Activated gamma-delta T cell treated with anti-CD3 and anti-CD28 coated beads, Interleukin-2, amount 50 U/mL, for 16 hours (primary cell): Measurements from ENCODE around the gene GIPR.
"Not testable (repeated sequence)": the region's sequence is repeated elsewhere in the genome, so short reads cannot be mapped to it uniquely, and the experiment has no call there.

ENCODE experiments used
- DNase-seq: peaks from one replicate; pipeline ENCODE4 v3.0.0-alpha.2; 2020; ENCODE audit warnings: low read depth

GIPR gene, protein sequence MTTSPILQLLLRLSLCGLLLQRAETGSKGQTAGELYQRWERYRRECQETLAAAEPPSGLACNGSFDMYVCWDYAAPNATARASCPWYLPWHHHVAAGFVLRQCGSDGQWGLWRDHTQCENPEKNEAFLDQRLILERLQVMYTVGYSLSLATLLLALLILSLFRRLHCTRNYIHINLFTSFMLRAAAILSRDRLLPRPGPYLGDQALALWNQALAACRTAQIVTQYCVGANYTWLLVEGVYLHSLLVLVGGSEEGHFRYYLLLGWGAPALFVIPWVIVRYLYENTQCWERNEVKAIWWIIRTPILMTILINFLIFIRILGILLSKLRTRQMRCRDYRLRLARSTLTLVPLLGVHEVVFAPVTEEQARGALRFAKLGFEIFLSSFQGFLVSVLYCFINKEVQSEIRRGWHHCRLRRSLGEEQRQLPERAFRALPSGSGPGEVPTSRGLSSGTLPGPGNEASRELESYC

DNA sequence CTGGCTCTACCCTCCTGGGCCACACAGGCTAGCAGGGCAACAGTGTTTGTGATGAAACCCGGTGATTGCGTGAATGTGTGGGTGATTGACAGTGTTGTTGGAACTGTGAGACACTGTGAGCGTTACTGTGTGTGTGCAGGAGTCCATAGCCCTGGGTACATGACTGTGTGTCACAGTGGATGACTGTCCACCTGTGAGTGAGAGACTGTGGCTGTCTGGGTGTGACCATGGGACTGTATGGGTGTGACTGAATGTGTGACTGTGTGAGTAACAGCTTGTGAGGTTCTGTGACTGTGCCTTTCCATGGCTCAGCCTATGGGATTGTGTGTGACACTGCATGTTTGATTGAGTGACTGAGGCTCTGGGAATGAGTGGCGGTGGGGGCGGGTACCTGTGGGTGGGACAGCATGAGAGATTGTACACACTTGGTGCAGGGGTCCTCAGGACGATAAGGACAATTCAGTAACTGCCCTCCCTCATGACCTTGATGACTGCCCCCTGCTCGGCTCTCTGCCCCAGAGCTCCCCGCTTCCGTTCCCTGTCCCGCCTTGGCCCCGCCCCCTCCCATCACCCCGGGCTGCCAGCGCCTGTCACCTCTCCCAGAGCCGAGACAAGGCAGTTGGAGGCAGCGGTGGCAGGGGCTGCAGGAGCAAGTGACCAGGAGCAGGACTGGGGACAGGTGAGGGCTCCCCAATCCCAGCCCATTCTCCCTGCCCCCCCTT, at the start of gene GIPR:
Gene GIPR, plus strand, starts transcription at position 602 of the 722 bp plus-strand sequence. CDS start 1,300 bp downstream, outside the sequence.
- DNase-seq: peak; percentile 26

DNA sequence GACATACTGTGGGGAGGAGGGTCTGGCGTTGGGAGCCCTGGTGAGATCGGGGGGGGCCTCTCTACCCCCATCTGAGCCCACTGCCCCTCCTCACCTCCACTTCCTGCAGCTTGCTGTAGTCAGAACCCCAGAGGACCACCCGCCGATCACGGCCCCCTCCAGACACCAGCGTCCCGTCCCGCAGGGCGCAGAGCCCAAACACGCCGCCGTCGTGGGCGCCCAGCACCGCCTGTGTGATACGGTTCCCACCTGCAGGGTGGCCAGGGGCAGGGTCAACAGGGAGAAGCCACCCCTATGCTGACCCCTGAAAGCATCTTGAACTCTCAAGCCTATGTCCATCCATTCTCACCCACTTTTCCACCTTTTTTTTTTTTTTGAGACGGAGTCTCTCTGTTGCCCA, 46.6 kb upstream of the GIPR start:
- no peak for DNase-seq

DNA sequence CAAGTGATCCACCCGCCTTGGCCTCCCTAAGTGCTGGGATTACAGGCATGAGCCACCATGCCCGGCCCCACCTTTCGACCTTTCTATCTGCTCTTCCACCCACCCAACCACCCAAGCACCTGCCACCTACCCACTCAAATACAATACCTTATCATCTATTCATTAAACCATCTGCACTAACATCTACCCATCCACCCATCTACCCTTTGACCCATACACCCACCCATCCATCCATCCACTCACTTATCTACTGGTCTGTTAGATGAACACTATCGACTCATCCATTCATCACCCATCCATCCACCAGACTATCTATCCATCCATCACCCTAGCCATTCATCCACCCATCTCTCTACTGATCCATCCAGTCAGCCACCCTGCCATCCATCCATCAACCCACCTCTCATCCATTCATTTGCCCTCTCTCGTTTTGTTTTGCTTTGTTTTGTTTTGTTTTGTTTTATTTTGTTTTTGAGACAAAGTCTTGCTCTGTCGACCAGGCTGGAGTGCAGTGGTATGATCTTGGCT, 46.0 kb upstream of the GIPR start:
- no peak for DNase-seq

DNA sequence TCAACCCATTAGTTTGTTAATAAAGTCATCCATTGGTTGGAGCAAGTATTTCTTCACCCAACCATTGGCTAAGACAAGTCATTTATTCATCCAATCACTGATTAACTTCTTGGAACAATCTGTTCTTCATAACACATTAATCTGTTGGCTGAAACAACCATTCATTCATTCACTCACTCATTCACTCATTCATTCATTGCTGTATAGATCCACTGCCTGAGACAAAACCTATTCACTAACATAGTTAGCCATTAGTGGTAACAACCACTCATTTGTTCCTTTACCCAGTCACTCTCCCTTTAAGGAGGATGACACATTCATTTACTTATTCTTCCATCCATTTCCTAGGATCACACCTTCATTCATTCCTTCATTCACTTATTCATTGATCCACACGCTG, 44.0 kb upstream of the GIPR start:
- DNase-seq: no peak

DNA sequence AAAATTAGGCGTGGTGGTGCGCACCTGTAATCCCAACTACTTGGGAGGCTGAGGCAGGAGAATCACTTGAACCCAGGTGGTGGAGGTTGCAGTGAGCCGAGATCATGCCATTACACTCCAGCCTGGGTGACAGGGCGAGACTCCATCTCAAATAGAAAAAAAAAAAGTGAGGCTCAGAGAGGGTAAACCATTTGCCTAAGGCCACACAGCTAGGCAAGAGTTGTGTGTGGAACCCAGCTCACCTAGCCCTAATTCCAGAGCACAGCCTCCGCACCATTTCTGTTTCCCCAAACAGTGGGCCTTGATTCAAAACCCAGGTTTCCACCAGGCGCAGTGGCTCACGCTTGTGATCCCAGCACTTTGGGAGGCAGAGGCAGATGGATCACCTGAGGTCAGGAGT, 39.8 kb upstream of the GIPR start:
- DNase-seq: not testable (repeated sequence)

DNA sequence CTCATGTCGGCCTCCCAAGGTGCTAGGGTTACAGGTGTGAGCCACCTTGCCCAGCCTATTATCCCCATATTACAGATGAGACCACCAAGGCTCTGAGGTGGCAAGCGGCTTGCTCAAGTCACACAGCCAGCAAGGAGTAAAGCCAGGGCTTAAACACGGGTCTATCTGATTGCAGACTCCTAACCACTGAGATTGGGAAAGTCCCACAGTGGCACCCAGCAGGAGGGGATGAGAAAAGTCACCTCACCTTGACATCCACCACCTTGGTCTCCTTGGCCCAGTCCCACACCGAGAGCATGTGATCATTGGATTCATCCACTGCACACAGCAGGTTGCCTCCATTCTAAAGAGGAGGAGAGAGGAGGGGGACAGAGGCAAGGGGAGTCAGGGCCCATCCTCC, 38.3 kb upstream of the GIPR start:
- DNase-seq: no peak

DNA sequence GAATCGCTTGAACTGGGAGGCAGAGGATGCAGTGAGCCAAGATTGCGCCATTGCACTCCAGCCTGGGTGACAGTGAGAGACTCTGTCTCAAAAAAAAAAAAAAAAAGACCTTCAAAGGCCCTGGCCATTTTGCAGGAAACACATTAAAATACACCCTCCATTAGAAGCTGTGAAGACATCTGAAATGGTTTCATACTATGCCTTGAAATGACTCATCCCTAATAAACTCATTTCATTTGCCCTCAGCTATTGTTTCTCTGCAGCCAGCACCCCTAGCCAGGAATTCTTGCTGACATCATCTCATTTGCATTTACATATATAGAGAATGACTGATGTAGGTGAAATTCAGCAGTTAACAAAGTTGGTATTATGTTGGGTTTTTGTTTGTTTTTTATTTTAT, 37.6 kb upstream of the GIPR start:
- no peak for DNase-seq

DNA sequence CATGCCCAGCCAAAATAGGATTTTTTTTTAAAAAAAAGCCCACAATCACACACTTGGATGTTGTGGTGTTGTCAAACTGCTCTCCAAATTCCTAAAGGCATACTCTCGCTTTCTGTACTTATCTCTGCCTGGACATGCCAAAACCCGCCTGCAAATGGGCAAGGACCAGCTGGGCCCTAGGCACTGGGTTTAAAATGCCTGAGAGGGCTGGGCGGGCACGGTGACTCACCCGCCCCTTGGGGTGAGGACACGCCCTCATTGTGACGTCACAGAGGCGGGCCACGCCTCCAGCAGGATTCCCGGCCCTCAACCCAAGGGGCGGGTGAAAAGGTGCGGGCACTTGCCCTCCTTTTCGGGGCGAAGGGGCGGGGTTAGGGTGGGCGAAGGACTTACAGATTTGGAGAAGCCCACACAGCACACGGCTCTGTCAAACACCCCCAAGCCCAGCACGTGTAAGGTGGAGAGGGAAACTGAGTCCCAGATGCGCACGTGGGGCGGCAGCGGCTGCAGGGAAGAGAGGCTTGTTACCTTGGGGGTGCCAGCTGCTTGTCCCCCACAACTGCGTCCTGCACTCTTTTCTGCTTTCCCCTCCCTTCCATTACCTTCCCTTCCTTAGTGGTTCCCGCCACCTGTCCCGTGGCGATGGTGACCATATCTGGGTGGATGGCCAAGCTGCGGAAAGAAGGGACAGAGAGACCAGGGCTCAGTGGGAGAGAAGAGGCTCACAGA, 35.4 kb upstream of the GIPR start:
- DNase-seq: no peak

DNA sequence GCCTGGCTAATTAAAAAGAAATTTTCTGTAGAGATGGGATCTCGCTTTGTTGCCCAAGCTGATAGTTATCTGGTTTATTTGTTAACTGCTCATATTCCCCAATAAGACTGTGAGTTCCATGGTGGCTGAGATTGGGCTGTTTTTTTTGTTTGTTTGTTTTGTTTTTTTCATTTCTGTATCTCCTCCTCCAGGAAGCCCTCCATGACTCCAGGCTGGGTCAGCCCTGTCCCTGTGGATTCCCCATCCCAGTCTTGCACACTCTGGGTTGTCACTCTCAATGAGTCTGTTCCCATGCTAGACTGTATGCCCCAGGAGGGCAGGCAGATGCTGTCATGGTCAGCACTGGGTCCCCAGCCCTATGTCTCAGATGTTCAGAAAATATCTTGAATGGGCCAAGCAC, 31.7 kb upstream of the GIPR start:
- no peak for DNase-seq

DNA sequence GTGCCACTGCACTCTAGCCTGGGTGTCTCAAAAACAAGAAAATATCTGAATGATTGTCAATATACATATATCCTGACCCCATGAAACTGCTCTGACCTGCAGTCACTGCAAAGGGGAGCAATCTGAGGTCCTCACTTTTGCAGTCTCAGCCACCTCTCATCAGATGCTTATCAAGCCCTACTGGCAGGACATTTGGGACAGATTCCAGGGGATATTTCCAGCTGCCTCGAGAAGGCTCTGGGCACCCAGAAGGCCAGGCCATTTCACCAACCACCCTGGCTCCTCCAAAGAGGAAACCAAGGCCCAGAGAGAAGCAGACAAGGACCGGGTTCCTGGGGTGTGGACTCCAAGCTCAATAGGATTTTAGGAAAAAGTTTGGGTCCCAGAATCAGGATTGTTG, 31.1 kb upstream of the GIPR start:
- DNase-seq: no peak

DNA sequence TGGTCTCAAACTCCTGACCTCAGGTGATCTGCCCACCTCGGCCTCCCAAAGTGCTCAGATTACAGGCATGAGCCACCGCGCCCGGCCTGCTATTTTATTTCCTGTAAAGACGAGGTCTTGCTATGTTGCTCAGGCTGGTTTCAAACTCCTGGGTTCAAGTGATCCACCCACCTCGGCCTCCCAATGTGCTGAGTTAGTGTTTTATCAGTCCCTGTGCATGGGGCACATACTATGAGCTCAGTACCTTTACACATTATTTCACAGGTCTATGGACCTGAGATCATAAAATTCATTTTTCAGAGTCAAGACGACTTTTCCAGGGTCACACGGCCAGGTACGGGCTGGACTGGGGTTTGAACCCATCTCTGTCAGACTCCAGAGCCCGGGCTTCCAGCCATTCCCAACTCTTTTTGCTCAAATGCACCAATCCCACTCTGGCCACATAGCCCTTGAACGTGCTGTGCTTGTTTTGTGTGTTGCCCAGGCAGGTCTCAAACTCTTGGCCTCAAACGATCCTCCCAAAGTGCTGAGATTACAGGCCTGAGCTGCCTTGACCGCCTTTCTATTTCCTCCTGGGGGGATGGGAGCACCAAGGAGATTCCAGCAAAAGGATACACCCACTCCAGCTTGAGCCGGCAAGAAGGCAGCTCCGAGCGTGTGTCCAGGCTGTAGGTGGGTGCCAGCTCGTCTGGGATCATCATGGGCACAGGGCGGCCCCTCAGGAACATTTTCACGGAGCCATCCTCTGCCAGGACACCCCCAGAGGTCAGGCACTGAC, 29.9 kb upstream of the GIPR start:
- DNase-seq: no peak

DNA sequence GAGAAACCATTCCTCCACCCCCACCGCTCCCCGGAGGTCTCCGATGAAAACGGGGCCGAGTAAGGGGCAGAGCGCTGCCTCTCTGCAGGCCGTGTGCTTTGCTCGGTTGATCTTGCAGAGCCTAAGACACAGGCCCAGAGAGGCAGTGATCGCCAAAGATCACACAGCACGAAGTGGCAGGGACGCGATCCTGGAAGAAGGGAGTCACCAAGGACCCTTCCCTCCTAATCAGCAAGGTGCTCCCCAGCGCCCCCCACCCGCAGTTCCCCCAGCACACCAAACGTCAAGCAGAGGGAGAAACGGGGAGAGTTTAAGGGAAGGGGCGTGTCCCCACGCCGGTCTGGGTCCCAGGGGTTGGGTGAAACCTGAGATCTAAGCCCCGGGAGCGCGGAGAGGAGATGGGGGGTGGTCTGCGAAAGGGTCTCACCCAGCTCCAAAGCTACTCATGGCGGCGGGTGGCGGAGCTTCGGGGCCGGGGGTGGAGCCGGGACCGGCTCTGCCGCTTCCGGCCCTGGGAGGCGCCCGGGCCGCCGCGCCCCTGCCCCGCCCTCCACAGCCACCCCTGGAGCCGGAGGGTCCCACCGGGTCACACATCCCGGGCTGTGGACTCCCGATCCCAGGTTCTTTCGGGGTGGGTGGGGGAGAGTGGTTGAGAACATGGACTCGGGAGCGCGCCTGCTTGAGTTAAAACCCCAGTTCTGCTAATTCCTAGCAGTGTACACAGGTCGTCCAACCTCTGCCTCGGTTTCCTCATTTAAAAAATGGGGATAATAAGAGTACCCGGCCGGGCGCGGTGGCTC, 28.9 kb upstream of the GIPR start, which contains the start of gene EML2:
Gene EML2, minus strand, starts transcription at position 468 of the 800 bp plus-strand sequence. Its CDS starts 21 bp downstream, at position 447.
- DNase-seq: peak; percentile 17

DNA sequence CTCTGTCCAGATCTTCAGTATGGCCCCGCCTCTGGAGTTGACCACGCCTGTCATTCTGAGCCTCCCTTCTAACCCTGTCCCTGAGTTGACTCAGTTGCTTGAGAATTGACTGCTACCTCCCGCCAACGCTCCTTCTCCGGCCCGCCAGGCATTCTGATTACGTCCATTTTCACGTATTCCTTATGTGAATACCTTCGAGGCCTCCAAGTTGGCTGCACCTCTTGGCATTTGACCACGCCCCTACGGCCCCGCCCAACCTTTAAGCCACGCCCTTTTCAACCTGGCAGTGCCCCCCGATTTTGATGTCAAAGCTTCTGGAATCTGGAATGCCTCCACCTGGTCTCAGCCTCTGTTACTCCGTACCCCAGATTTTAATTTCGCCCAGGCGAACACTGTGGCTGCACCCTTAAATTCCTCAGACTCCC, 27.2 kb upstream of the GIPR start:
- no peak for DNase-seq

DNA sequence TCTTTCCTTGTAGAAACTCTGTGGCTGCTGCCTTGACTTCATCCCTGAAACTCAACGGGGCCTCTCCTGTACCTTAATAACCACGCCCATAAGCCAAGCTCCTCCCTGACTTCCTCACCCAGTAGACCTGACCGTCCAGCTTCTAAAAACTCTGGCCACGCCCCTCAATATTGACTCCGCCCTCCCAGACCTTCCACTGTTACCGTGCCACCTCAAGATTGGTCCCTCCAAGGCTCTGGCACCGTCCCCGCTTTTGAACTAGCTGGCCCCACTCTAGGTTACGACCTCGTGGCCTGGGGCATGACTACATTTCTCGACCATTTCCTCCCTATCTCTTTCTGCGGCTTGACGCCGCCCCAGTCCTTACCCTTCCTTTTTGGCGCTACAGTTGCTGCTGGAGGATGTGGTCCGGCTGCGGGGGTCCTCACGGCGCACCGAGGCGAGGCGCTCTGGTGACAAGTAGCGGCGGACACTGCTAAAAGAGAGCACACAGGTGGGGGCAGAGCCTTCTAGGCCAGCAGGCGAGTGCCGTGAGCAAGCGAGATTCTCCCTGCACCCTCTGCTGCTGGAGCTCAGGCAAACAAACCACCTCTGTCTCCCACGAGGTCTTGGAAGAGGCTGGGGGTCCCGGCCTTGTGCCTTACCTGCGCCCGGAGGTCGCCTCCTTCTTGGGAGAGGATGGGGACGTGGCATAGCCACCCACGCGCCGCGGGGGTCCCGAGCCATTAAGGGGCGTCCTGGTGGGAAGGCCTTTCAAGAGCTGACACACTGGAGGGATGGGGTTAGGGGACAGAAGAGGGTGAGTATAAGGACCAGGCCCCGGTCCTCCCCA, 26.5 kb upstream of the GIPR start:
- peak; percentile 52 for DNase-seq

DNA sequence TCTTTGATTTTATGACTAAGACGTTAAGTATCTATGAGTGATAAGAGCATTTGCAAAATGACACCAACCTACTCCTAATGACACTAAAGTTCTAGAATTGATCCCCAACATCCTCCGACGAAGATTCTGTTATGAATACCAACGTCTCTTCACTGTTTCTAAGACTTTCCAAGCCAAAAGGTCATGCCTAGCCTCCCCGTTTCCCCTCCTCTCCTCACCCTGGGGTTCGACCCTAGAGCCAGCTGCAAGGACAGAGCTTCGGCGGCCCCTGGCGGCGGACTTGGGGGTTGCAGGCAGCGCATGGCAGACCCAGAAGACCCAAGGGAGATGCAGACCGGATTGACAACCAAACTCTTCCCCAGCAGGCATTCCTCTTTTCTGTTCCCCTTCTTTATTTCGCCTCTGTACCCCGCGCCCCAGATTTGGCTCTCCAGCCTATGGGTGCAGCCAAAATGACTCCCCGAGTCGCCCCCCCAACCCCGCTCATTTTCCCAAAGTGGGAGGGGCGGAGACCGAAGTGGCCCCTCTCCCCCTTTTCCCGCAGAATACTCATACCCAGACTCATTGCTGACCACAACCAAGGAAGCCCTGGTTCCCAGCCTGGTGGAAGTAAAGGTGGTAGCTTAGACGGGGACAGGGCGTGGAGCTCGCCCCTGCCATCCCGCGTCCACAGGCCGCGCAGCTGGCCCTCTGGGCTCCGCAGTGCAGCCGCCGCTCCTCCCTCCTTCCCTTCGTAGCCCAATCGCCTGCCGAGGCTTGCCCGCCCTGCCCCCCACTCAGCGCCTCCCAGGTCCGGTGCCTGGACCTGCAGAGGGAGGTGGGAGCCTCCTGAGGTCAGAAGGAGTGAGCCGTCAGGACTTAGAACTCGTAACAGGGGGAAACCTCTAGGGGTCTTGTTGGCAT, 24.7 kb upstream of the GIPR start:
- DNase-seq: peak; percentile 86

DNA sequence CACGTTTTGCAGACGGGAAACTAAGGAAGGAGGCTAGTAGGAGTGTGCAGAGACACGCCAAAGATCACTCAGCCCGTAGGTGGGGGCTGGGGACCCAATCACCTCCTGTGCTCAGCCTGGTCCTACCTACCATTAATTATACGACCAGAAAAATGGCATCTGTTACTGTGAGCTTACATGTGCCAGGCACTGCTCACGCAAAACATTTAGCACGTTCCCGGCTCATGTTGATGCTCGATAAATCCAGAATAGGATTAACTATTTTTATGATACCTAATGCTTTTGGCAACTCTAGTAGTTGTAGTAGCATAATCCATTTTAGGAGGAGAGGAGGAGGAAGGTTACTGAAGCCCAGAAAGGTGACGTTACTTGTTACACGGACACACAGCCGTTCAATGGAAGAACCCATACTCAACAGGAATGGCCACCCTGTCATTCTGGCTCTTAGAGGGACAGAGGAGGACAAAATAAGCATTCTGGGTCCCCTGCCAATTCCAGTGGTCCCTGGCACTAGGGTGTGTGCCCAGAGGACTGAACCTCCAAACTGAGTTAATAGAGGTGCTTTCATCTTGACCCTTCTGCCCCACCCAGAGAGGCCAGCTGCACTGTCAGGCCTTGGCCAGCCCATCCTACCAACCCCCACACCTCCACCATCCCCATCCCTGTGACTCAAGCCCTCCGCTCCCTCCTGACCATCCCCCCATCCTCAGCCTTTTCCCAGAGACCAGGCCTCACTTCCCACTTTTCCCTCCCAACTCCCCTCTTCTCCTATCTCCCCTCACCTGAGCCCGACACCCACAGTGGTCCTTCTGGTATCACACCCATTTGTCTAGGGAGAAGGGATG, 23.9 kb upstream of the GIPR start:
- DNase-seq: no peak

DNA sequence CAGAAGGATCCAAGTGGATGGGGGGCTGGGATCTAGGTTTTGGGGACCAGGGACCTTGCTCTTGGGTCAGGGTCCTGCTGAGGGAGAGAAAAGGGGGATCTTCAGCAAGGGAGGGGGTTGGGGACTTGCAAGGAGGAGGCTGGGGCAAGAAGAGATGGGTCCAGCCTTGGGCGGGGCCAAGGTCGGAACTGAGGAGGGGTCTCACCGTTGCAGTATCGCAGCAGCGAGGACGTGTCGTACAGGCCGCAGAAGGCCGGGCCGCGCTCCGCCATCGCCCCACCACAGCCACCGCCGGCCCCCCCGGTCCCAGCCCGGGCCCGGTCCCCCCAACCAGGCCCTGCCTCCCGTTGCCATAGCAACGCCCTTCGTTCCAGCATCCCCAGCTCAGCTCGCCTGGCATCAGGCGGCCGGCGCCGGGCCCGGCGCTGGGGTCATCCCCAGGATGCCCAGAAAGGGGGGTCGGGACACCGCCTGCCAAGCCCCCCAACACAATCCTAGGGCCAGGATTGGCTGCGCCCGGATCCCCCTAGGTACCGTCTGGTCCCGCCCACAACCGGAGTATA, 22.9 kb upstream of the GIPR start:
- DNase-seq: no peak
